PFSK-1 (cell line): Measurements from ENCODE around the gene MT1X.

Experiments used
- FOXP2 ChIP-seq: optimal IDR thresholded peaks from 2 replicates; pipeline ENCODE3; 2011; ENCODE audit warnings: borderline replicate concordance, control low read depth, inconsistent platforms; ENCODE audit not compliant: insufficient read depth; ENCODE audit errors: extremely low read length, extremely low read depth
- POLR2AphosphoS5 ChIP-seq: IDR thresholded peaks from 2 replicates; pipeline ENCODE4 v1.6.1; 2012; ENCODE audit warnings: low read depth, mild to moderate bottlenecking, control low read depth, low read length, moderate library complexity
- SIN3A ChIP-seq: IDR thresholded peaks from 2 replicates; pipeline ENCODE4 v1.6.1; 2012; ENCODE audit warnings: mild to moderate bottlenecking, low read length, moderate library complexity, borderline replicate concordance; ENCODE audit not compliant: insufficient read depth
- TAF1 ChIP-seq: IDR thresholded peaks from 2 replicates; pipeline ENCODE4 v1.6.1; 2012; ENCODE audit warnings: low read length, control low read depth, borderline replicate concordance; ENCODE audit not compliant: insufficient read depth
- TF ChIP-seq, protein P1 (sequence below), 2 experiments: IDR thresholded peaks; 2 replicates each; pipeline versions ENCODE4 v1.6.1 to v1.8.0; 2011 to 2012; ENCODE audit warnings: low read depth in 2 of 2, low read length in 2 of 2, control low read depth in 1 of 2, inconsistent platforms in 1 of 2, mild to moderate bottlenecking in 1 of 2, moderate library complexity in 1 of 2; ENCODE audit not compliant: insufficient read depth in 1 of 2

Gene MT1X

GRCh38 chr16:56636616-56637413 lies 45.5 kb upstream of the MT1X start:
- no peak for TF ChIP-seq SIN3A

- TF ChIP-seq SIN3A (no peak), POLR2AphosphoS5 (no peak), FOXP2 (no peak), TAF1 (no peak)
- TF ChIP-seq, protein P1, sequence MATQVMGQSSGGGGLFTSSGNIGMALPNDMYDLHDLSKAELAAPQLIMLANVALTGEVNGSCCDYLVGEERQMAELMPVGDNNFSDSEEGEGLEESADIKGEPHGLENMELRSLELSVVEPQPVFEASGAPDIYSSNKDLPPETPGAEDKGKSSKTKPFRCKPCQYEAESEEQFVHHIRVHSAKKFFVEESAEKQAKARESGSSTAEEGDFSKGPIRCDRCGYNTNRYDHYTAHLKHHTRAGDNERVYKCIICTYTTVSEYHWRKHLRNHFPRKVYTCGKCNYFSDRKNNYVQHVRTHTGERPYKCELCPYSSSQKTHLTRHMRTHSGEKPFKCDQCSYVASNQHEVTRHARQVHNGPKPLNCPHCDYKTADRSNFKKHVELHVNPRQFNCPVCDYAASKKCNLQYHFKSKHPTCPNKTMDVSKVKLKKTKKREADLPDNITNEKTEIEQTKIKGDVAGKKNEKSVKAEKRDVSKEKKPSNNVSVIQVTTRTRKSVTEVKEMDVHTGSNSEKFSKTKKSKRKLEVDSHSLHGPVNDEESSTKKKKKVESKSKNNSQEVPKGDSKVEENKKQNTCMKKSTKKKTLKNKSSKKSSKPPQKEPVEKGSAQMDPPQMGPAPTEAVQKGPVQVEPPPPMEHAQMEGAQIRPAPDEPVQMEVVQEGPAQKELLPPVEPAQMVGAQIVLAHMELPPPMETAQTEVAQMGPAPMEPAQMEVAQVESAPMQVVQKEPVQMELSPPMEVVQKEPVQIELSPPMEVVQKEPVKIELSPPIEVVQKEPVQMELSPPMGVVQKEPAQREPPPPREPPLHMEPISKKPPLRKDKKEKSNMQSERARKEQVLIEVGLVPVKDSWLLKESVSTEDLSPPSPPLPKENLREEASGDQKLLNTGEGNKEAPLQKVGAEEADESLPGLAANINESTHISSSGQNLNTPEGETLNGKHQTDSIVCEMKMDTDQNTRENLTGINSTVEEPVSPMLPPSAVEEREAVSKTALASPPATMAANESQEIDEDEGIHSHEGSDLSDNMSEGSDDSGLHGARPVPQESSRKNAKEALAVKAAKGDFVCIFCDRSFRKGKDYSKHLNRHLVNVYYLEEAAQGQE (IDR thresholded peaks at IDR 0.05; ENCODE audit: insufficient read depth in 1 of 2, low read depth in 2 of 2, low read length in 2 of 2) = no peak
Measured at GRCh38 chr16:56637814-56638750, 44.2 kb upstream of the MT1X start, which contains the start of gene MT1A. Gene MT1A (plus strand): TSS chr16:56638666. CDS start chr16:56638739, 73 bp downstream.

DNA sequence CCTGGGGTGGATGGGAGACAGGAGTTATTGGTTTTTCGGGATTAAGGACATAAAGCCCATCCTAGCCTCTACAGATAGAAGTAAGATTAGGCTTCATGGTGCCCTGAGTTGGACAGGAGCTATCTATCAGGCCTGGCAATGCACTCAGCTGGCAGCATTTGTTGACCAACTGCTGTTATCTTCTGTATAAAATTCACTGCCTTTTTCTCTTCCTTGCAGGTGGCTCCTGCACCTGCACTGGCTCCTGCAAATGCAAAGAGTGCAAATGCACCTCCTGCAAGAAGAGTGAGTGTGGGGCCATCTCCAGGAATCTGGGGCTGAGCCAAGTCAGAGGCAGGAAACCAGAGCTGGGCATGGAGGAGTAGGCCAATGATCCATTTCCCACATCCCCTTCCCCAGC lies 43.2 kb upstream of the MT1X start:
- no peak for TF ChIP-seq SIN3A
- no peak for TF ChIP-seq POLR2AphosphoS5
- TF ChIP-seq, protein P1 (IDR thresholded peaks at IDR 0.05; ENCODE audit: insufficient read depth in 1 of 2, low read depth in 2 of 2, low read length in 2 of 2) = no peak
- no peak for TF ChIP-seq FOXP2
- no peak for TF ChIP-seq TAF1

DNA sequence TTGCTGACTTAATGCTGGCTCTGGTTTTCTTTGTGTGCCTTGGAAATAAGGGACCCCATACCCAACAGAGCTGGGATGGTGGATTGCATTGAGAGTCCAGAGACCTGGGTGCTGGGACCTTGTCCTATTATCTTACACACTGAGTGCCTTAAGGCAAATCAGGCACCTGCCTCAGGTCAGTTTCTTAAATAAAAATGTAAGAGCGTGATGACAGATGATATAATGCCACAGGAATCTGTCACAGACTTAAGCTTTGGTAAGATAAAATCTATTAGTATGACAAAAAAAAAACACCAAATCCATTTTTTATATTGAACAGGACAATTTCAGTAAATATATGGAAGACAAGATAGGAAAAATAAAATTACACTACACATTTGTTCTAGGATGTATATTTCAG lies 42.2 kb upstream of the MT1X start:
- TF ChIP-seq FOXP2 (no peak), SIN3A (no peak), POLR2AphosphoS5 (no peak), TAF1 (no peak)
- TF ChIP-seq, protein P1 (IDR thresholded peaks at IDR 0.05; ENCODE audit: insufficient read depth in 1 of 2, low read depth in 2 of 2, low read length in 2 of 2) = no peak

- TF ChIP-seq, protein P1 (IDR thresholded peaks at IDR 0.05; ENCODE audit: insufficient read depth in 1 of 2, low read depth in 2 of 2, low read length in 2 of 2) = no peak
- TF ChIP-seq POLR2AphosphoS5 (no peak), TAF1 (no peak), FOXP2 (no peak), SIN3A (no peak)
Measured at GRCh38 chr16:56641166-56641565, 41.1 kb upstream of the MT1X start.
